ENCODE measurements around the gene CFAP90. TPM values are rescaled to one million over a fixed set of nuclear protein-coding genes. Genes with fewer than 3 reads are reported as not detected.

The CFAP90 gene
- total RNA-seq, 1 donor from 2014 or later = not detected

GRCh38 chr5:7823594-7823993, 27.3 kb downstream of the CFAP90 start:
- DNase-seq (ENCODE audit: low read depth in 2 of 2) = no peak

GRCh38 chr5:7822449-7822848, 28.5 kb downstream of the CFAP90 start:
- DNase-seq (ENCODE audit: low read depth in 2 of 2) = no peak

GRCh38 chr5:7816535-7816901, 34.4 kb downstream of the CFAP90 start:
- DNase-seq (ENCODE audit: low read depth in 2 of 2) = no peak

- peak; percentile 53 to 71 for DNase-seq (ENCODE audit: low read depth in 2 of 2)
Observed at GRCh38 chr5:7815892-7816534, 34.9 kb downstream of the CFAP90 start.

GRCh38 chr5:7814816-7815215, 36.1 kb downstream of the CFAP90 start:
- no peak for DNase-seq (ENCODE audit: low read depth in 2 of 2)

GRCh38 chr5:7813576-7813975, 37.4 kb downstream of the CFAP90 start:
- DNase-seq (ENCODE audit: low read depth in 2 of 2) = no peak

- DNase-seq (ENCODE audit: low read depth in 2 of 2) = no peak
Observed at GRCh38 chr5:7813007-7813406, 37.9 kb downstream of the CFAP90 start.

GRCh38 chr5:7811715-7812114, 39.2 kb downstream of the CFAP90 start:
- DNase-seq (ENCODE audit: low read depth in 2 of 2) = no peak

- no peak for DNase-seq (ENCODE audit: low read depth in 2 of 2)
Observed at GRCh38 chr5:7808998-7809397, 41.9 kb downstream of the CFAP90 start.

- peak; percentile 20 to 23 for DNase-seq (ENCODE audit: low read depth in 2 of 2)
Observed at GRCh38 chr5:7805379-7805778, 45.6 kb downstream of the CFAP90 start.

GRCh38 chr5:7803937-7804336, 47.0 kb downstream of the CFAP90 start:
- DNase-seq (ENCODE audit: low read depth in 2 of 2) = no peak

GRCh38 chr5:7802855-7803254, 48.1 kb downstream of the CFAP90 start:
- no peak for DNase-seq (ENCODE audit: low read depth in 2 of 2)

GRCh38 chr5:7801891-7802614, 48.9 kb downstream of the CFAP90 start:
- DNase-seq (ENCODE audit: low read depth in 2 of 2) = no peak

GRCh38 chr5:7795306-7795705, 55.6 kb downstream of the CFAP90 start:
- DNase-seq (ENCODE audit: low read depth in 2 of 2) = no peak

GRCh38 chr5:7794823-7795222, 56.1 kb downstream of the CFAP90 start:
- no peak for DNase-seq (ENCODE audit: low read depth in 2 of 2)

- no peak for DNase-seq (ENCODE audit: low read depth in 2 of 2)
Observed at GRCh38 chr5:7794311-7794710, 56.6 kb downstream of the CFAP90 start.

GRCh38 chr5:7793895-7794294, 57.0 kb downstream of the CFAP90 start:
- no peak for DNase-seq (ENCODE audit: low read depth in 2 of 2)

GRCh38 chr5:7789567-7789966, 61.4 kb downstream of the CFAP90 start:
- DNase-seq (ENCODE audit: low read depth in 2 of 2) = no peak

GRCh38 chr5:7787770-7788169, 63.2 kb downstream of the CFAP90 start:
- DNase-seq (ENCODE audit: low read depth in 2 of 2) = no peak

GRCh38 chr5:7784683-7785380, 66.1 kb downstream of the CFAP90 start:
- DNase-seq (ENCODE audit: low read depth in 2 of 2) = no peak

GRCh38 chr5:7781899-7782298, 69.0 kb downstream of the CFAP90 start:
- DNase-seq (ENCODE audit: low read depth in 2 of 2) = no peak

Measured in lung microvascular endothelial cell (primary cell).